Tibial nerve (tissue), 4 donors: ENCODE results near the gene KAZN.

Source experiments
- EP300 ChIP-seq, 2 donors: sonication (generic); formaldehyde crosslinking; IDR thresholded peaks; one replicate each; pipeline ENCODE4 v1.6.1; 2017; ENCODE audit warnings: antibody characterized with exemption in 2 of 2, mild to moderate bottlenecking in 1 of 2
- POLR2A ChIP-seq, 2 donors: fragments of 450-650 bp; IDR thresholded peaks; one replicate each; pipeline ENCODE4 v1.6.1; 2017; ENCODE audit warnings: antibody characterized with exemption in 2 of 2, mild to moderate bottlenecking in 2 of 2, moderate library complexity in 2 of 2
- TF ChIP-seq, protein P1 (sequence below), 5 experiments: fragments of 200-600 bp in 3 of 5; fragments of 450-650 bp in 2 of 5; sonication (generic) in 3 of 5; IDR thresholded peaks; one replicate each; pipeline ENCODE4 v1.5.1; 2016 to 2019; ENCODE audit warnings: antibody characterized with exemption in 5 of 5, mild to moderate bottlenecking in 3 of 5, moderate library complexity in 2 of 5

DNA sequence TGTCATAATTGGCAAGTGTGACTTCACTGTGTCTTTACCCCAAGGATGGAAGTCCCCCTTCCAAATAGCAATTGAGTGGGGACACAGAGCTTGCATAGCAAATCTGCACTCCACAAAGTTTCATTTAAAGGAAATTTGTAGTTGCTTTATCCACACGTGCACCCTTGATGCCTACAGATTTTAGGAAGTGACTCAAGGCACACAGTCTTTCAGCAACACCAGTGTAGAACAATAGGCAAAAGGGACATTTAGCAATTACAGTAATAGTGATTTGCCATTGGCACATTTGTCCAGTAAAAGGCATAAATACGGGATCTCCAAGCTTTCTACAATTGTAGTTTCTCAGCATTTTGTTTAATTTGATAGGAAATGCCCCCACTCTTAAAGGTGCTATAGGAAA lies 43.4 kb upstream of the KAZN start:
- TF ChIP-seq POLR2A (IDR thresholded peaks at IDR 0.05) (no peak), EP300 (IDR thresholded peaks at IDR 0.05) (no peak)
- TF ChIP-seq, protein P1, sequence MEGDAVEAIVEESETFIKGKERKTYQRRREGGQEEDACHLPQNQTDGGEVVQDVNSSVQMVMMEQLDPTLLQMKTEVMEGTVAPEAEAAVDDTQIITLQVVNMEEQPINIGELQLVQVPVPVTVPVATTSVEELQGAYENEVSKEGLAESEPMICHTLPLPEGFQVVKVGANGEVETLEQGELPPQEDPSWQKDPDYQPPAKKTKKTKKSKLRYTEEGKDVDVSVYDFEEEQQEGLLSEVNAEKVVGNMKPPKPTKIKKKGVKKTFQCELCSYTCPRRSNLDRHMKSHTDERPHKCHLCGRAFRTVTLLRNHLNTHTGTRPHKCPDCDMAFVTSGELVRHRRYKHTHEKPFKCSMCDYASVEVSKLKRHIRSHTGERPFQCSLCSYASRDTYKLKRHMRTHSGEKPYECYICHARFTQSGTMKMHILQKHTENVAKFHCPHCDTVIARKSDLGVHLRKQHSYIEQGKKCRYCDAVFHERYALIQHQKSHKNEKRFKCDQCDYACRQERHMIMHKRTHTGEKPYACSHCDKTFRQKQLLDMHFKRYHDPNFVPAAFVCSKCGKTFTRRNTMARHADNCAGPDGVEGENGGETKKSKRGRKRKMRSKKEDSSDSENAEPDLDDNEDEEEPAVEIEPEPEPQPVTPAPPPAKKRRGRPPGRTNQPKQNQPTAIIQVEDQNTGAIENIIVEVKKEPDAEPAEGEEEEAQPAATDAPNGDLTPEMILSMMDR (IDR thresholded peaks at IDR 0.05) = no peak
